BE2C (cell line): ENCODE data around the gene TMEM174.

ENCODE experiments used
- DNase-seq: peaks from one replicate; pipeline ENCODE4 v3.0.0-alpha.2; 2020
- H3K27me3 ChIP-seq: fragments of 250-450 bp; sonication (Bioruptor Pico); 2 replicates; pipeline ENCODE4 v1.5.1; 2020; ENCODE audit warnings: mild to moderate bottlenecking
- H3K36me3 ChIP-seq: fragments of 250-450 bp; sonication (Bioruptor Pico); 2 replicates; pipeline ENCODE4 v1.5.1; 2020; ENCODE audit warnings: mild to moderate bottlenecking
- H3K4me1 ChIP-seq: fragments of 250-450 bp; sonication (Bioruptor Pico); 2 replicates; pipeline ENCODE4 v1.5.1; 2020
- H3K4me3 ChIP-seq: 2 replicates; pipeline ENCODE4 v1.5.1; 2011; ENCODE audit warnings: low read depth, low read length
- H3K9me3 ChIP-seq: fragments of 250-450 bp; sonication (Bioruptor Pico); 2 replicates; pipeline ENCODE4 v1.5.1; 2020
- TF ChIP-seq, protein P1 (sequence below): IDR thresholded peaks from 2 replicates; pipeline ENCODE4 v1.5.1; 2012; ENCODE audit warnings: mild to moderate bottlenecking, low read depth, low read length

Gene TMEM174

DNA sequence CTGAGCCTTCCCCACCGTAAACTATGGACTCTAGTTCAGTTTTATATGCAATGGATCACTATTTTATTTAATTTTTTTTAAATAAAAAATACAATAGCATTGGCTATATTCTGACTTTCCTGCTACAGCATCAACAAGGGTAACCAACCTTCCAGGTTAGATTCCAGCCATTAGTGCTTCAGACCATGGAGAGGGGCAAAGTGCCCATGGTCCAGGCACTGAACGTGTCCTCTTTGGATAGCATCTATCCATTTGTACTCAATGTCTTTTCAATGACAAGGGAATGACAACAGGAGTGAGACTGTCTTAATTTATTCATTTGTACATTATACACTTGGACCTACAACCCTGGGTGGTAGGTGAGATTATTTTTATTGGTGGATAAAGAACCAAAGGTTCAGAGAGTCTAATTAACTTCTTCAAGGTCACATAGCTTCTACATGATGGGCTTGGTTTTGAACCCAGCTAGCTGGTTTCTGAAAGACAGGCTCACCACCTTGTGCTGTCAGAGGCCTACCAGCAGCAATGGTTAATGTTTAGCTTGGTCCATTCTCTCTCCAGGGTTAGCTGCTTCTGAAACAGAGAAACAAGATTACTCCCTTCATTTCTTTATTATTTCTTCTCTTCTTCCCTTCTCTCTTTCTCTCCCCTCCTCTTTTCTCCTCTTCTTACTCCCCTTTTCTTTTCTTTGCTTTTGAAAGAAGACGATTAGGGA lies 41.1 kb upstream of the TMEM174 start:
- Histone ChIP-seq H3K9me3 (no peaks in the 10 kb centered on the region), H3K4me3 (no peak overlapping the region), H3K4me1 (no peaks in the 10 kb centered on the region), H3K36me3 (no peaks in the 10 kb centered on the region), H3K27me3 (no peaks in the 10 kb centered on the region; the same call in 1 of the 2 replicates)
- DNase-seq = no peak
- TF ChIP-seq, protein P1, sequence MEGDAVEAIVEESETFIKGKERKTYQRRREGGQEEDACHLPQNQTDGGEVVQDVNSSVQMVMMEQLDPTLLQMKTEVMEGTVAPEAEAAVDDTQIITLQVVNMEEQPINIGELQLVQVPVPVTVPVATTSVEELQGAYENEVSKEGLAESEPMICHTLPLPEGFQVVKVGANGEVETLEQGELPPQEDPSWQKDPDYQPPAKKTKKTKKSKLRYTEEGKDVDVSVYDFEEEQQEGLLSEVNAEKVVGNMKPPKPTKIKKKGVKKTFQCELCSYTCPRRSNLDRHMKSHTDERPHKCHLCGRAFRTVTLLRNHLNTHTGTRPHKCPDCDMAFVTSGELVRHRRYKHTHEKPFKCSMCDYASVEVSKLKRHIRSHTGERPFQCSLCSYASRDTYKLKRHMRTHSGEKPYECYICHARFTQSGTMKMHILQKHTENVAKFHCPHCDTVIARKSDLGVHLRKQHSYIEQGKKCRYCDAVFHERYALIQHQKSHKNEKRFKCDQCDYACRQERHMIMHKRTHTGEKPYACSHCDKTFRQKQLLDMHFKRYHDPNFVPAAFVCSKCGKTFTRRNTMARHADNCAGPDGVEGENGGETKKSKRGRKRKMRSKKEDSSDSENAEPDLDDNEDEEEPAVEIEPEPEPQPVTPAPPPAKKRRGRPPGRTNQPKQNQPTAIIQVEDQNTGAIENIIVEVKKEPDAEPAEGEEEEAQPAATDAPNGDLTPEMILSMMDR = no peak

GRCh38 chr5:73132759-73133158 lies 40.2 kb upstream of the TMEM174 start:
- Histone ChIP-seq H3K36me3 (no peaks in the 10 kb centered on the region), H3K9me3 (no peaks in the 10 kb centered on the region), H3K4me3 (no peak overlapping the region), H3K4me1 (no peaks in the 10 kb centered on the region), H3K27me3 (no peaks in the 10 kb centered on the region; the same call in 1 of the 2 replicates)
- DNase-seq = no peak
- TF ChIP-seq, protein P1 = no peak

GRCh38 chr5:73135021-73135420 lies 38.0 kb upstream of the TMEM174 start:
- no peak for DNase-seq
- H3K9me3 ChIP-seq = no peaks in the 10 kb centered on the region
- TF ChIP-seq, protein P1 = no peak
- no peaks in the 10 kb centered on the region for H3K36me3 ChIP-seq
- H3K4me1 ChIP-seq = no peaks in the 10 kb centered on the region
- H3K4me3 ChIP-seq = no peak overlapping the region
- no peaks in the 10 kb centered on the region; the same call in 1 of the 2 replicates for H3K27me3 ChIP-seq

- H3K9me3 ChIP-seq = no peaks in the 10 kb centered on the region
- no peaks in the 10 kb centered on the region; the same call in 1 of the 2 replicates for H3K27me3 ChIP-seq
- no peak for DNase-seq
- H3K36me3 ChIP-seq = no peaks in the 10 kb centered on the region
- H3K4me3 ChIP-seq = no peak overlapping the region
- TF ChIP-seq, protein P1 = peak; percentile 47
- H3K4me1 ChIP-seq = no peaks in the 10 kb centered on the region
Measured at GRCh38 chr5:73135429-73136054, 37.5 kb upstream of the TMEM174 start.

- no peaks in the 10 kb centered on the region for H3K4me1 ChIP-seq
Measured at GRCh38 chr5:73136055-73136562, 36.9 kb upstream of the TMEM174 start.

More at GRCh38 chr5:73136055-73136562, 36.9 kb upstream of the TMEM174 start:
- Histone ChIP-seq H3K9me3 (no peaks in the 10 kb centered on the region), H3K4me3 (no peak overlapping the region), H3K27me3 (no peaks in the 10 kb centered on the region; the same call in 1 of the 2 replicates), H3K36me3 (no peaks in the 10 kb centered on the region)
- DNase-seq = no peak
- TF ChIP-seq, protein P1 = no peak
